Measurements from ENCODE around the gene PLEKHA7.

DNA sequence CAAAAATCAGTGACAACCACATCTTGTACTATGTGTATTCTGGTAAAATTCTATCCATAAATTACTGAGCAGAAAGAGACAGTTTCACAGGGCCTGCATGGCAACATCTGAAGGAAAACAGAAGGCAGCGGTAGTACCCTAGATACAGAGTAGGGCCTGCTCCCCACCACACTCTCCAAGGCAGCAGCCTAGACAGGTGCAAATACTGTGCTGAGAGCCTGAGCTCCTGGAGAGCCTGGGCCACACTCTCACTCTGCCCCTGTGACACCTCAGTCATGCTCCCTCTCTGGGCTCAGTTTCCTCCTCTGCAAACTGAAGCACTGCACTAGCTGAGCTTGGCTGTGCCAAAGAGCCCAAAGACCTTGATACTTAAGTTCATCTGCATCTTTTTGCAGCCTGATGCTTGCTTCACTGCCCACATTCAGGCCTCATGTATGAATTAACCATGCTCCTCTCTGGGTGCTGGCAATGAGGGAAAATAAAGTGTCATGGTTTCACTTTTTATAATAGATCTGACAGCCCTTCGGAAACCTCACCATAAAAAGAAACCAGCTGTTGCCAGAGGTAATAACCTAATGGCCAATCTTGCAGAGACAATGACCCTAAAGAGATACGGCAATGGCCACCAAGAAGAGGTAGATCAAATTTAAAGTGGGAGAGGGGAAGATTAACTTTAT, 104.7 kb downstream of the PLEKHA7 start:
- TF ChIP-seq, protein P1, sequence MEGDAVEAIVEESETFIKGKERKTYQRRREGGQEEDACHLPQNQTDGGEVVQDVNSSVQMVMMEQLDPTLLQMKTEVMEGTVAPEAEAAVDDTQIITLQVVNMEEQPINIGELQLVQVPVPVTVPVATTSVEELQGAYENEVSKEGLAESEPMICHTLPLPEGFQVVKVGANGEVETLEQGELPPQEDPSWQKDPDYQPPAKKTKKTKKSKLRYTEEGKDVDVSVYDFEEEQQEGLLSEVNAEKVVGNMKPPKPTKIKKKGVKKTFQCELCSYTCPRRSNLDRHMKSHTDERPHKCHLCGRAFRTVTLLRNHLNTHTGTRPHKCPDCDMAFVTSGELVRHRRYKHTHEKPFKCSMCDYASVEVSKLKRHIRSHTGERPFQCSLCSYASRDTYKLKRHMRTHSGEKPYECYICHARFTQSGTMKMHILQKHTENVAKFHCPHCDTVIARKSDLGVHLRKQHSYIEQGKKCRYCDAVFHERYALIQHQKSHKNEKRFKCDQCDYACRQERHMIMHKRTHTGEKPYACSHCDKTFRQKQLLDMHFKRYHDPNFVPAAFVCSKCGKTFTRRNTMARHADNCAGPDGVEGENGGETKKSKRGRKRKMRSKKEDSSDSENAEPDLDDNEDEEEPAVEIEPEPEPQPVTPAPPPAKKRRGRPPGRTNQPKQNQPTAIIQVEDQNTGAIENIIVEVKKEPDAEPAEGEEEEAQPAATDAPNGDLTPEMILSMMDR (IDR thresholded peaks at IDR 0.05; ENCODE audit: low read depth, low read length, poor library complexity, severe bottlenecking), result no peak
- no peak for TF ChIP-seq EZH2phosphoT487 (IDR thresholded peaks at IDR 0.05; ENCODE audit: borderline replicate concordance, low read length)

Data from DOHH2 (cell line).